B cell (primary cell): ENCODE results near the gene PLCXD3. TPM values are rescaled to one million over a fixed set of nuclear protein-coding genes. Genes with fewer than 3 reads are reported as not detected.
"Not testable (repeated sequence)": the region's sequence is repeated elsewhere in the genome, so short reads cannot be mapped to it uniquely, and the experiment has no call there.

Experiments used
- ATAC-seq: fragments of 200-7000 bp; cut with Tn5 transposase; one replicate; pipeline ENCODE4 v1.10.0; 2021; ENCODE audit warnings: low read depth, mild to moderate bottlenecking, moderate number of reproducible peaks, moderate library complexity
- CTCF ChIA-PET: fragments of 350-600 bp; sonication (Branson Sonifier 250); formaldehyde crosslinking; loops from one replicate; lab custom pipeline; 2021; ENCODE audit warnings: antibody characterized with exemption, inconsistent platforms; lab: Charles Lee
- POLR2A ChIA-PET: fragments of 350-600 bp; sonication (Branson Sonifier 250); formaldehyde crosslinking; loops from one replicate; lab custom pipeline; 2021; ENCODE audit warnings: antibody characterized with exemption; lab: Charles Lee
- DNase-seq: peaks from one replicate; pipeline ENCODE4 v3.0.0; 2013
- H2AFZ ChIP-seq: 2 replicates; pipeline ENCODE4 v1.6.1; 2012; ENCODE audit warnings: mild to moderate bottlenecking, low read depth, low read length; ENCODE audit not compliant: insufficient read depth, poor library complexity, severe bottlenecking
- H3K27ac ChIP-seq, 2 donors: 1 replicate in 1 of 2; 2 replicates in 1 of 2; pipeline ENCODE4 v1.5.1; 2012 to 2013; ENCODE audit warnings: low read length in 2 of 2, mild to moderate bottlenecking in 2 of 2, moderate library complexity in 1 of 2
- H3K27me3 ChIP-seq, 4 experiments: fragments of 200-600 bp in 1 of 4; sonication (generic) in 1 of 4; replicated peaks in 1 of 4; 1 replicate in 2 of 4; 2 replicates in 2 of 4; pipeline versions ENCODE4 v1.6.1 to v1.7.0; 2013 to 2016; ENCODE audit warnings: low read length in 3 of 4, mild to moderate bottlenecking in 2 of 4, mixed read lengths in 1 of 4, moderate library complexity in 1 of 4; ENCODE audit not compliant: insufficient read depth in 4 of 4, control insufficient read depth in 3 of 4; ENCODE audit errors: control extremely low read depth in 1 of 4
- H3K36me3 ChIP-seq, 2 experiments: replicated peaks in 1 of 2; 1 replicate in 1 of 2; 2 replicates in 1 of 2; pipeline versions ENCODE4 v1.6.1 to v1.7.1; 2013; ENCODE audit warnings: low read length in 1 of 2; ENCODE audit not compliant: insufficient read depth in 2 of 2, control insufficient read depth in 1 of 2; ENCODE audit errors: control extremely low read depth in 1 of 2, extremely low read depth in 1 of 2
- H3K4me1 ChIP-seq, 2 donors: fragments of 200-600 bp in 1 of 2; sonication (generic) in 1 of 2; 1 replicate in 1 of 2; 2 replicates in 1 of 2; pipeline versions ENCODE4 v1.5.1 to v1.6.1; 2013 to 2017; ENCODE audit warnings: low read length in 2 of 2; ENCODE audit not compliant: control insufficient read depth in 2 of 2, insufficient read depth in 2 of 2
- H3K4me2 ChIP-seq: replicated peaks from 2 replicates; pipeline ENCODE3; 2012; ENCODE audit warnings: mild to moderate bottlenecking, low read depth, low read length; ENCODE audit not compliant: poor library complexity, severe bottlenecking
- H3K4me3 ChIP-seq, 5 experiments: fragments of 200-600 bp in 1 of 5; sonication (generic) in 1 of 5; 1 replicate in 3 of 5; 2 replicates in 2 of 5; pipeline versions ENCODE4 v1.5.1 to v1.7.0; 2011 to 2016; ENCODE audit warnings: low read length in 4 of 5, mild to moderate bottlenecking in 4 of 5, low read depth in 2 of 5, control low read depth in 1 of 5, moderate library complexity in 1 of 5; ENCODE audit not compliant: insufficient read depth in 1 of 5; ENCODE audit errors: control extremely low read depth in 1 of 5, extremely low read depth in 1 of 5
- H3K79me2 ChIP-seq: fragments of 200-600 bp; sonication (generic); one replicate; pipeline ENCODE4 v1.6.0; 2016; ENCODE audit warnings: low read length; ENCODE audit not compliant: control insufficient read depth, insufficient read depth
- H3K9ac ChIP-seq: fragments of 200-600 bp; sonication (generic); 2 replicates; pipeline ENCODE4 v1.6.1; 2017; ENCODE audit warnings: mild to moderate bottlenecking, low read length, moderate library complexity
- H3K9me3 ChIP-seq, 3 donors: one replicate each; pipeline versions ENCODE4 v1.6.1 to v1.7.1; 2013; ENCODE audit warnings: low read length in 2 of 3; ENCODE audit not compliant: control insufficient read depth in 2 of 3, insufficient read depth in 1 of 3; ENCODE audit errors: control extremely low read depth in 1 of 3
- H4K20me1 ChIP-seq: 2 replicates; pipeline ENCODE4 v1.6.0; 2012; ENCODE audit warnings: mild to moderate bottlenecking, low read length; ENCODE audit not compliant: insufficient read depth, control insufficient read depth, poor library complexity, severe bottlenecking
- H3K27ac Mint-ChIP-seq: one replicate; pipeline ENCODE4 v1.8.0; 2021; ENCODE audit warnings: mixed read lengths
- H3K27me3 Mint-ChIP-seq: one replicate; pipeline ENCODE4 v1.8.0; 2021; ENCODE audit warnings: mixed read lengths
- H3K4me1 Mint-ChIP-seq: one replicate; pipeline ENCODE4 v1.8.0; 2021; ENCODE audit warnings: mixed read lengths
- H3K4me3 Mint-ChIP-seq: one replicate; pipeline ENCODE4 v1.8.0; 2021; ENCODE audit warnings: mixed read lengths
- H3K9me3 Mint-ChIP-seq: one replicate; pipeline ENCODE4 v1.8.0; 2022; ENCODE audit warnings: mixed read lengths; ENCODE audit not compliant: insufficient read depth
- EZH2 ChIP-seq: IDR thresholded peaks from 2 replicates; pipeline ENCODE4 v1.6.1; 2012; ENCODE audit warnings: borderline replicate concordance, low read depth, mild to moderate bottlenecking, moderate library complexity, low read length; ENCODE audit not compliant: insufficient read depth, poor library complexity, severe bottlenecking
- WGBS: methylation state at CpG from one replicate; pipeline ENCODE4 v1.1.5; 2013; ENCODE audit warnings: missing lambda C conversion rate; ENCODE audit not compliant: insufficient coverage; 5-methylcytosine and 5-hydroxymethylcytosine counted together
- intact Hi-C: fragments of 100-400 bp; cut with micrococcal nuclease; formaldehyde crosslinking; loops from one replicate; pipeline ENCODE4 v1.10.0; 2022
- polyA plus RNA-seq: library from polyadenylated mRNA; depleted of rRNA; stranded (reverse); fragments of >200 nt; gene quantifications from 2 replicates; pipeline ENCODE4 v1.2.3, GENCODE V29; 2012
- total RNA-seq, 2 donors: library from RNA; stranded (reverse); fragments of 120-200 nt in 1 of 2; gene quantifications; 1 replicate in 1 of 2; 2 replicates in 1 of 2; pipeline versions ENCODE4 v1.2.3 to v1.2.4, GENCODE V29; 2013 to 2022
- TF ChIP-seq, protein P1 (sequence below): fragments of 200-600 bp; IDR thresholded peaks from one replicate; pipeline ENCODE4 v1.8.0; 2022; ENCODE audit warnings: antibody characterized with exemption, mild to moderate bottlenecking

Gene PLCXD3
- total and polyA plus RNA-seq, 2 donors (not counting 1 experiment from before 2014, with no cell fraction given): not detected

GRCh38 chr5:41325074-41325473, 185.3 kb downstream of the PLCXD3 start:
- Histone ChIP-seq H2AFZ (no peak overlapping the region), H3K36me3 (no peaks in the 10 kb centered on the region), H3K9ac (no peak overlapping the region), H3K79me2 (no peaks in the 10 kb centered on the region), H3K27me3 (no peaks in the 10 kb centered on the region), H3K27ac (no peak overlapping the region), H3K4me1 (no peaks in the 10 kb centered on the region), H3K4me2 (no peak overlapping the region), H3K9me3 (no peaks in the 10 kb centered on the region), H4K20me1 (no peaks in the 10 kb centered on the region), H3K4me3 (no peak overlapping the region)
- no peaks in the 10 kb centered on the region for H3K4me1 Mint-ChIP-seq
- no peaks in the 10 kb centered on the region for H3K27me3 Mint-ChIP-seq
- no peak overlapping the region for H3K27ac Mint-ChIP-seq
- no peaks in the 10 kb centered on the region for H3K9me3 Mint-ChIP-seq
- intact Hi-C loops: no loop called here
- ChIA-PET CTCF (no interaction called here), POLR2A (no interaction called here)
- H3K4me3 Mint-ChIP-seq: no peak overlapping the region
- ATAC-seq: no peak
- DNase-seq: no peak
- whole genome bisulfite sequencing: no CpG with 5 or more reads among the region's 2 CpGs
- TF ChIP-seq, protein P1, sequence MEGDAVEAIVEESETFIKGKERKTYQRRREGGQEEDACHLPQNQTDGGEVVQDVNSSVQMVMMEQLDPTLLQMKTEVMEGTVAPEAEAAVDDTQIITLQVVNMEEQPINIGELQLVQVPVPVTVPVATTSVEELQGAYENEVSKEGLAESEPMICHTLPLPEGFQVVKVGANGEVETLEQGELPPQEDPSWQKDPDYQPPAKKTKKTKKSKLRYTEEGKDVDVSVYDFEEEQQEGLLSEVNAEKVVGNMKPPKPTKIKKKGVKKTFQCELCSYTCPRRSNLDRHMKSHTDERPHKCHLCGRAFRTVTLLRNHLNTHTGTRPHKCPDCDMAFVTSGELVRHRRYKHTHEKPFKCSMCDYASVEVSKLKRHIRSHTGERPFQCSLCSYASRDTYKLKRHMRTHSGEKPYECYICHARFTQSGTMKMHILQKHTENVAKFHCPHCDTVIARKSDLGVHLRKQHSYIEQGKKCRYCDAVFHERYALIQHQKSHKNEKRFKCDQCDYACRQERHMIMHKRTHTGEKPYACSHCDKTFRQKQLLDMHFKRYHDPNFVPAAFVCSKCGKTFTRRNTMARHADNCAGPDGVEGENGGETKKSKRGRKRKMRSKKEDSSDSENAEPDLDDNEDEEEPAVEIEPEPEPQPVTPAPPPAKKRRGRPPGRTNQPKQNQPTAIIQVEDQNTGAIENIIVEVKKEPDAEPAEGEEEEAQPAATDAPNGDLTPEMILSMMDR: no peak
- TF ChIP-seq EZH2: no peak

- H3K9me3 Mint-ChIP-seq, H3K27me3 ChIP-seq, POLR2A ChIA-PET, H3K27ac Mint-ChIP-seq, H3K4me2 ChIP-seq, DNase-seq, H3K9ac ChIP-seq, H3K4me1 ChIP-seq, H3K27ac ChIP-seq, H3K27me3 Mint-ChIP-seq, H3K4me1 Mint-ChIP-seq, H3K36me3 ChIP-seq, ATAC-seq, H4K20me1 ChIP-seq, intact Hi-C loops, H3K4me3 Mint-ChIP-seq, CTCF ChIA-PET, H3K4me3 ChIP-seq, H3K79me2 ChIP-seq, H3K9me3 ChIP-seq, H2AFZ ChIP-seq: not testable (repeated sequence)
- no CpG with 5 or more reads among the region's 3 CpGs for WGBS
Measured at GRCh38 chr5:41322826-41323225, 187.6 kb downstream of the PLCXD3 start.
